Measurements from ENCODE around the gene SAMD13.

- no peak for TF ChIP-seq GABPA (IDR thresholded peaks at IDR 0.05 in 1 of 2, conservative IDR thresholded peaks at IDR 0.05 in 1 of 2)
- TF ChIP-seq CTCF (IDR thresholded peaks at IDR 0.05; ENCODE audit: low read depth, low read length, missing input control): no peak
- TF ChIP-seq, protein P1, sequence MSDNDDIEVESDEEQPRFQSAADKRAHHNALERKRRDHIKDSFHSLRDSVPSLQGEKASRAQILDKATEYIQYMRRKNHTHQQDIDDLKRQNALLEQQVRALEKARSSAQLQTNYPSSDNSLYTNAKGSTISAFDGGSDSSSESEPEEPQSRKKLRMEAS (IDR thresholded peaks at IDR 0.05): no peak
- TF ChIP-seq RAD21 (IDR thresholded peaks at IDR 0.05): no peak
- TF ChIP-seq EGR1 (IDR thresholded peaks at IDR 0.05; ENCODE audit: low read depth in 2 of 2): no peak
- no peak for TF ChIP-seq SP1 (IDR thresholded peaks at IDR 0.05)
- TF ChIP-seq ATF3 (IDR thresholded peaks at IDR 0.05): no peak
- no peak for TF ChIP-seq REST (IDR thresholded peaks at IDR 0.05)
- no peak for TF ChIP-seq FOXA1 (IDR thresholded peaks at IDR 0.05)
- TF ChIP-seq TAF1 (conservative IDR thresholded peaks at IDR 0.05): no peak
These were observed 24.0 kb upstream of the SAMD13 start for GRCh38 chr1:84277343-84278059.
